Keratinocyte (primary cell): Measurements from ENCODE around the gene FNBP1. TPM values are rescaled to one million over a fixed set of nuclear protein-coding genes. Genes with fewer than 3 reads are reported as not detected.

Source experiments
- DNase-seq: peaks from one replicate; pipeline ENCODE4 v3.0.0-alpha.2; 2011; ENCODE audit warnings: low read depth, missing footprints, low spot score
- FAIRE-seq: peaks from 2 replicates; lab custom pipeline; 2011; peaks lifted over from hg19 to GRCh38; lab: Jason Lieb, UNC
- H2AFZ ChIP-seq: 2 replicates; pipeline ENCODE4 v1.6.0; 2012; ENCODE audit warnings: low read length, control low read depth, inconsistent platforms; ENCODE audit not compliant: control insufficient read depth
- H3K27ac ChIP-seq: 2 replicates; pipeline ENCODE4 v1.5.1; 2011; ENCODE audit warnings: low read length; ENCODE audit not compliant: control insufficient read depth, insufficient read depth
- H3K27me3 ChIP-seq: 3 replicates; pipeline ENCODE4 v1.6.0; 2011; ENCODE audit warnings: low read length; ENCODE audit not compliant: control insufficient read depth, insufficient read depth; ENCODE audit errors: extremely low read depth
- H3K36me3 ChIP-seq, 2 experiments: 2 replicates in 1 of 2; 3 replicates in 1 of 2; pipeline ENCODE4 v1.5.1; 2011; ENCODE audit warnings: low read length in 2 of 2, mild to moderate bottlenecking in 1 of 2; ENCODE audit not compliant: control insufficient read depth in 2 of 2, insufficient read depth in 2 of 2; ENCODE audit errors: extremely low read depth in 1 of 2
- H3K4me1 ChIP-seq: 3 replicates; pipeline ENCODE4 v1.5.1; 2011; ENCODE audit warnings: low read length; ENCODE audit not compliant: control insufficient read depth, insufficient read depth; ENCODE audit errors: extremely low read depth
- H3K4me2 ChIP-seq: 3 replicates; pipeline ENCODE4 v1.6.0; 2011; ENCODE audit warnings: low read depth, low read length; ENCODE audit not compliant: control insufficient read depth, insufficient read depth; ENCODE audit errors: extremely low read depth
- H3K4me3 ChIP-seq, 3 experiments: fragments of 200-600 bp in 1 of 3; sonication (generic) in 1 of 3; 2 replicates in 2 of 3; 3 replicates in 1 of 3; pipeline ENCODE4 v1.5.1; 2011 to 2016; ENCODE audit warnings: low read length in 3 of 3, mild to moderate bottlenecking in 3 of 3, control low read depth in 2 of 3, inconsistent platforms in 1 of 3, low read depth in 1 of 3, mixed read lengths in 1 of 3, mixed run types in 1 of 3, moderate library complexity in 1 of 3; ENCODE audit not compliant: control insufficient read depth in 2 of 3, insufficient read depth in 2 of 3; ENCODE audit errors: extremely low read depth in 1 of 3
- H3K79me2 ChIP-seq: 2 replicates; pipeline ENCODE4 v1.6.0; 2012; ENCODE audit warnings: low read length; ENCODE audit not compliant: control insufficient read depth, insufficient read depth
- H3K9ac ChIP-seq: 3 replicates; pipeline ENCODE4 v1.6.0; 2011; ENCODE audit warnings: low read length; ENCODE audit not compliant: control insufficient read depth, insufficient read depth; ENCODE audit errors: extremely low read depth
- H3K9me1 ChIP-seq: 3 replicates; pipeline ENCODE4 v1.6.0; 2011; ENCODE audit warnings: low read length; ENCODE audit not compliant: control insufficient read depth, insufficient read depth; ENCODE audit errors: extremely low read depth
- H3K9me3 ChIP-seq: 2 replicates; pipeline ENCODE4 v1.5.1; 2012; ENCODE audit warnings: low read depth, low read length; ENCODE audit not compliant: control insufficient read depth
- H4K20me1 ChIP-seq: 3 replicates; pipeline ENCODE4 v1.6.0; 2011; ENCODE audit warnings: low read length; ENCODE audit not compliant: control insufficient read depth, insufficient read depth; ENCODE audit errors: extremely low read depth
- EZH2 ChIP-seq: IDR thresholded peaks from one replicate; pipeline ENCODE4 v1.6.1; 2012; ENCODE audit warnings: inconsistent platforms, mild to moderate bottlenecking, low read length, moderate library complexity
- dilution Hi-C: fragments of 300-500 bp; cut with MboI; formaldehyde crosslinking; loops from one replicate; pipeline ENCODE4 v1.7.0; 2020; ENCODE audit warnings: low sequenced_read_pairs; ENCODE audit not compliant: extremely low pct_ligation_motif_present
- polyA plus RNA-seq, 5 experiments: library from polyadenylated mRNA; depleted of rRNA in 3 of 5; stranded (reverse) in 3 of 5; stranded (forward) in 1 of 5; unstranded in 1 of 5; fragments of >200 nt; gene quantifications; 1 replicate in 1 of 5; 2 replicates in 3 of 5; 3 replicates in 1 of 5; pipeline versions ENCODE4 v1.2.1 to v1.2.3, GENCODE V29; 2011 to 2012; ENCODE audit warnings: missing spikeins in 2 of 5, low read depth in 1 of 5, low replicate concordance in 1 of 5
- TF ChIP-seq, protein P1 (sequence below), 3 experiments: IDR thresholded peaks in 1 of 3; conservative IDR thresholded peaks in 1 of 3; optimal IDR thresholded peaks in 1 of 3; 2 replicates in 2 of 3; 3 replicates in 1 of 3; pipeline versions ENCODE3 to v1.5.1; 2011; ENCODE audit warnings: low read length in 3 of 3, mild to moderate bottlenecking in 3 of 3, moderate library complexity in 2 of 3, control low read depth in 1 of 3, inconsistent platforms in 1 of 3; ENCODE audit not compliant: insufficient read depth in 2 of 3; ENCODE audit errors: extremely low read depth in 1 of 3

FNBP1 gene
- polyA plus RNA-seq, 1 donor (not counting 4 experiments of a cell fraction or from before 2014, with no cell fraction given): 9.6 TPM

DNA sequence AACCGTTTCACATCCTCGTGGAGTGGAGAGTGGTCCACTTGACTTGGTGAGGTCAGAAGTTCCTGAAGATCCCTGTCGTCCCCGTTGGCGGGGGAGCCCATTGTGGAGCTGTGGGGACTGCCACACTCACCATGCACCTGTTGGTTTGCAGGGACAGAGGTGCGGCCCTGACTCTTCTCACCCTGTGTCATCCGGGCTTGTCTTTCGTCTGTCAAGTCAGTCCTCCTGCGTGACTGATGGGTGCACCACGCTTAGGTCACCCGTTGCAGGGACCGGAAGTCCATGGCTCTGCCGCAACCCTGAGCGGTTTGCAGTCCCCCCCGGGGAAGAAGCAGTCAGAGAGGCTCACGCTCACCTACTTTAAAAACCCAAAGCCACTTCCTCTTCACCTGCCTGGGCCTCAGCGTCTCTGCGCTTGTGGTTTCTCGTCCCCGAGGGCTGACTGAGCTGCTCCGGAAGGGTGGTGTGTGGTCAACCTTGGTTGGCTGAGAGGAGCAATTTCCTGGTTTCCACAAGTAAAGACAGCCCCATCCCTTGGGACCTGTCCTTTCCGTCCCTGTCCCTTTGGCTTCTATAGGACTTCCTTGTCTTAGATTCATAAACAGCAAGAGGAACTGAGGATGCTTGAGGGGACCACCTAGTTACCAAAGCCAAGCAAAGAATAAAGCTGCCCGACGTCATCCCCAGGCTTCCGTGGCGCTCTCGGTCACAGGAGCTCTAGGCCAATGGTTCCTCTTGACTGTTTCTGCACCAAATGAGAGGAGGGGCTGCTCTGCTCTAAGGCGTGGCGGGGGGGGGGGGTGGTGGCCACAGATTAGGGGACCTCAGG is 154.5 kb downstream of the FNBP1 start:
- H3K79me2 ChIP-seq: no peaks in the 10 kb centered on the region
- H3K9me3 ChIP-seq: no peaks in the 10 kb centered on the region
- peaks cover 21% of the 10 kb centered on the region for H3K4me1 ChIP-seq
- no peaks in the 10 kb centered on the region for H4K20me1 ChIP-seq
- H3K36me3 ChIP-seq: peaks cover 0 to 4% of the 10 kb centered on the region in 2 experiments
- no peak for DNase-seq
- H3K9ac ChIP-seq: no peak overlapping the region
- H3K27me3 ChIP-seq: no peaks in the 10 kb centered on the region
- FAIRE-seq: no peak
- dilution Hi-C loops: no loop called here
- H3K27ac ChIP-seq: no peak overlapping the region
- H3K4me2 ChIP-seq: no peak overlapping the region
- H3K4me3 ChIP-seq: no peak overlapping the region
- no peak for TF ChIP-seq EZH2
- TF ChIP-seq, protein P1, sequence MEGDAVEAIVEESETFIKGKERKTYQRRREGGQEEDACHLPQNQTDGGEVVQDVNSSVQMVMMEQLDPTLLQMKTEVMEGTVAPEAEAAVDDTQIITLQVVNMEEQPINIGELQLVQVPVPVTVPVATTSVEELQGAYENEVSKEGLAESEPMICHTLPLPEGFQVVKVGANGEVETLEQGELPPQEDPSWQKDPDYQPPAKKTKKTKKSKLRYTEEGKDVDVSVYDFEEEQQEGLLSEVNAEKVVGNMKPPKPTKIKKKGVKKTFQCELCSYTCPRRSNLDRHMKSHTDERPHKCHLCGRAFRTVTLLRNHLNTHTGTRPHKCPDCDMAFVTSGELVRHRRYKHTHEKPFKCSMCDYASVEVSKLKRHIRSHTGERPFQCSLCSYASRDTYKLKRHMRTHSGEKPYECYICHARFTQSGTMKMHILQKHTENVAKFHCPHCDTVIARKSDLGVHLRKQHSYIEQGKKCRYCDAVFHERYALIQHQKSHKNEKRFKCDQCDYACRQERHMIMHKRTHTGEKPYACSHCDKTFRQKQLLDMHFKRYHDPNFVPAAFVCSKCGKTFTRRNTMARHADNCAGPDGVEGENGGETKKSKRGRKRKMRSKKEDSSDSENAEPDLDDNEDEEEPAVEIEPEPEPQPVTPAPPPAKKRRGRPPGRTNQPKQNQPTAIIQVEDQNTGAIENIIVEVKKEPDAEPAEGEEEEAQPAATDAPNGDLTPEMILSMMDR (optimal IDR thresholded peaks at IDR 0.05 in 1 of 3, IDR thresholded peaks at IDR 0.05 in 1 of 3, conservative IDR thresholded peaks at IDR 0.05 in 1 of 3; ENCODE audit: extremely low read depth in 1 of 3, insufficient read depth in 2 of 3, low read length in 3 of 3): no peak
- H2AFZ ChIP-seq: no peak overlapping the region
- no peaks in the 10 kb centered on the region for H3K9me1 ChIP-seq

- Histone ChIP-seq H3K4me2 (no peak overlapping the region), H3K27ac (no peak overlapping the region)
Measured at GRCh38 chr9:129887334-129888292, 155.4 kb downstream of the FNBP1 start.

More at GRCh38 chr9:129887334-129888292, 155.4 kb downstream of the FNBP1 start:
- H3K9me1 ChIP-seq: no peaks in the 10 kb centered on the region
- H3K9ac ChIP-seq: no peak overlapping the region
- H3K4me1 ChIP-seq: peaks cover 21% of the 10 kb centered on the region
- dilution Hi-C loops: no loop called here
- no peak overlapping the region for H3K4me3 ChIP-seq
- FAIRE-seq (no peak), DNase-seq (no peak)
- H3K79me2 ChIP-seq: no peaks in the 10 kb centered on the region
- H4K20me1 ChIP-seq: no peaks in the 10 kb centered on the region
- peaks cover 0 to 4% of the 10 kb centered on the region in 2 experiments for H3K36me3 ChIP-seq
- no peak overlapping the region for H2AFZ ChIP-seq
- no peak for TF ChIP-seq EZH2
- TF ChIP-seq, protein P1 (optimal IDR thresholded peaks at IDR 0.05 in 1 of 3, IDR thresholded peaks at IDR 0.05 in 1 of 3, conservative IDR thresholded peaks at IDR 0.05 in 1 of 3; ENCODE audit: extremely low read depth in 1 of 3, insufficient read depth in 2 of 3, low read length in 3 of 3): no peak
- no peaks in the 10 kb centered on the region for H3K9me3 ChIP-seq
- H3K27me3 ChIP-seq: no peaks in the 10 kb centered on the region
